ENCODE results near the gene FAM222B.
A peak's percentile ranks its signal among the peaks of the same experiment; 100 is the strongest.

FAM222B gene

GRCh38 chr17:28735242-28735722 is 107.3 kb downstream of the FAM222B start:
- no peak for TF ChIP-seq CTCF (IDR thresholded peaks at IDR 0.05)
- no peak for TF ChIP-seq ZFX (IDR thresholded peaks at IDR 0.05; ENCODE audit: borderline replicate concordance)
- H3K27ac ChIP-seq = no peak overlapping the region

GRCh38 chr17:28734712-28735241 is 107.8 kb downstream of the FAM222B start:
- TF ChIP-seq ZFX (IDR thresholded peaks at IDR 0.05; ENCODE audit: borderline replicate concordance) (no peak), CTCF (IDR thresholded peaks at IDR 0.05) (no peak)
- H3K27ac ChIP-seq = no peak overlapping the region

- TF ChIP-seq CTCF (IDR thresholded peaks at IDR 0.05) (no peak), ZFX (IDR thresholded peaks at IDR 0.05; ENCODE audit: borderline replicate concordance) (no peak)
- no peak overlapping the region for H3K27ac ChIP-seq
These were observed 109.2 kb downstream of the FAM222B start for GRCh38 chr17:28733346-28733745.

GRCh38 chr17:28729950-28730330 is 112.7 kb downstream of the FAM222B start:
- TF ChIP-seq CTCF (IDR thresholded peaks at IDR 0.05) (no peak), ZFX (IDR thresholded peaks at IDR 0.05; ENCODE audit: borderline replicate concordance) (no peak)
- peak overlapping the region; percentile 99 for H3K27ac ChIP-seq

- no peak for TF ChIP-seq CTCF (IDR thresholded peaks at IDR 0.05)
- TF ChIP-seq ZFX (IDR thresholded peaks at IDR 0.05; ENCODE audit: borderline replicate concordance) = no peak
- peak within 1 kb of the TSS; percentile 99 for H3K27ac ChIP-seq
These were observed 114.0 kb downstream of the FAM222B start, which contains the start of gene NEK8 for GRCh38 chr17:28728364-28729200. TSS of gene NEK8 (plus strand) at chr17:28728788. CDS start at chr17:28728814, 26 bp downstream.

GRCh38 chr17:28726627-28727491 is 115.7 kb downstream of the FAM222B start:
- TF ChIP-seq ZFX (IDR thresholded peaks at IDR 0.05; ENCODE audit: borderline replicate concordance) = no peak
- TF ChIP-seq CTCF (IDR thresholded peaks at IDR 0.05) = peak; percentile 98
- peak overlapping the region; percentile 99 for H3K27ac ChIP-seq
